HepG2 (cell line): Measurements from ENCODE around the gene DCAF7. TPM values are rescaled to one million over a fixed set of nuclear protein-coding genes. Genes with fewer than 3 reads are reported as not detected.

Source experiments
- ATAC-seq: fragments of 200-7000 bp; cut with Tn5 transposase; 3 replicates; pipeline ENCODE4 v1.9.1; 2020; ENCODE audit warnings: mild to moderate bottlenecking, moderate library complexity
- BruUV-seq: library from RNA; stranded (reverse); fragments of 400-500 nt; replicated peaks from 2 replicates; lab custom pipeline; 2021; lab: Mats Ljungman, UMichigan
- CTCF ChIA-PET: fragments of 300-600 bp; formaldehyde crosslinking; extraction: SDS; loops from one replicate; lab custom pipeline; 2021; ENCODE audit warnings: low total read pairs, inconsistent platforms, low intra/inter-chr PET ratio; lab: Yijun Ruan, JAX
- POLR2A ChIA-PET: fragments of 350-600 bp; sonication (Branson Sonifier 250); formaldehyde crosslinking; loops from one replicate; lab custom pipeline; 2020; ENCODE audit warnings: antibody characterized with exemption, inconsistent platforms; lab: Yijun Ruan, JAX
- DNase-seq: peaks from one replicate; pipeline ENCODE4 v3.0.0-alpha.2; 2015; ENCODE audit warnings: low spot score
- FAIRE-seq: peaks from 3 replicates; lab custom pipeline; 2011; peaks lifted over from hg19 to GRCh38; lab: Jason Lieb, UNC
- H2AFZ ChIP-seq: one replicate; pipeline ENCODE4 v1.6.1; 2011; ENCODE audit warnings: low read length, inconsistent platforms
- H3K27ac ChIP-seq: fragments of 300-600 bp; 3 replicates; pipeline ENCODE4 v1.8.0; 2011; ENCODE audit warnings: mixed run types, mild to moderate bottlenecking, mixed read lengths, low read length, inconsistent platforms; ENCODE audit not compliant: insufficient read depth; ENCODE audit errors: extremely low read length
- H3K27me3 ChIP-seq, 2 experiments: fragments of 200-600 bp in 1 of 2; 2 replicates in 1 of 2; 3 replicates in 1 of 2; pipeline versions ENCODE4 v1.6.0 to v1.8.0; 2011; ENCODE audit warnings: low read length in 2 of 2, mild to moderate bottlenecking in 2 of 2, moderate library complexity in 2 of 2, inconsistent platforms in 1 of 2; ENCODE audit not compliant: insufficient read depth in 2 of 2, control insufficient read depth in 1 of 2
- H3K36me3 ChIP-seq, 2 experiments: fragments of 200-600 bp in 1 of 2; replicated peaks in 1 of 2; 2 replicates in 1 of 2; 3 replicates in 1 of 2; pipeline versions ENCODE4 v1.5.1 to v1.8.0; 2011; ENCODE audit warnings: low read length in 2 of 2, inconsistent platforms in 1 of 2; ENCODE audit not compliant: insufficient read depth in 2 of 2, control insufficient read depth in 1 of 2
- H3K4me1 ChIP-seq: 2 replicates; pipeline ENCODE4 v1.5.1; 2012; ENCODE audit warnings: low read length, inconsistent platforms; ENCODE audit not compliant: insufficient read depth
- H3K4me2 ChIP-seq: 2 replicates; pipeline ENCODE4 v1.6.0; 2011; ENCODE audit warnings: low read depth, low read length, inconsistent platforms
- H3K4me3 ChIP-seq, 3 experiments: fragments of 200-600 bp in 1 of 3; sonication (generic), shearing (Covaris generic) in 1 of 3; replicated peaks in 1 of 3; 2 replicates each; pipeline ENCODE4 v1.5.1; 2011 to 2016; ENCODE audit warnings: low read length in 3 of 3, inconsistent platforms in 2 of 3, low read depth in 2 of 3, mild to moderate bottlenecking in 2 of 3, control low read depth in 1 of 3, mixed read lengths in 1 of 3; ENCODE audit not compliant: insufficient read depth in 1 of 3
- H3K79me2 ChIP-seq: one replicate; pipeline ENCODE4 v1.6.1; 2011; ENCODE audit warnings: low read length, inconsistent platforms; ENCODE audit not compliant: insufficient read depth
- H3K9ac ChIP-seq: 2 replicates; pipeline ENCODE4 v1.6.0; 2011; ENCODE audit warnings: mild to moderate bottlenecking, low read depth, low read length, inconsistent platforms; ENCODE audit not compliant: insufficient read depth
- H3K9me3 ChIP-seq: 2 replicates; pipeline ENCODE4 v1.5.1; 2012; ENCODE audit warnings: mild to moderate bottlenecking, low read length
- H4K20me1 ChIP-seq: 2 replicates; pipeline ENCODE4 v1.6.0; 2011; ENCODE audit warnings: inconsistent platforms, mild to moderate bottlenecking, low read length, moderate library complexity; ENCODE audit not compliant: insufficient read depth
- HNRNPL ChIP-seq: fragments of 200-400 bp; formaldehyde crosslinking; IDR thresholded peaks from 2 replicates; pipeline ENCODE4 v1.6.1; 2017; ENCODE audit warnings: mild to moderate bottlenecking, low read depth, low read length
- HOXD1 ChIP-seq: sonication (generic); formaldehyde crosslinking; IDR thresholded peaks from 2 replicates; pipeline ENCODE4 v1.5.0; 2020; ENCODE audit warnings: missing genetic modification reagents
- KDM3A ChIP-seq: IDR thresholded peaks from 2 replicates; pipeline ENCODE4 v1.6.1; 2018; ENCODE audit warnings: low read depth, missing compliant biosample characterization
- KDM5B ChIP-seq: sonication (generic); formaldehyde crosslinking; IDR thresholded peaks from 2 replicates; pipeline ENCODE4 v1.4.0; 2020; ENCODE audit warnings: missing genetic modification reagents, mild to moderate bottlenecking, borderline replicate concordance
- KMT2B ChIP-seq: IDR thresholded peaks from 2 replicates; pipeline ENCODE4 v1.6.1; 2016; ENCODE audit warnings: missing genetic modification reagents, missing compliant biosample characterization
- MAF1 ChIP-seq: sonication (generic); formaldehyde crosslinking; IDR thresholded peaks from 2 replicates; pipeline ENCODE4 v1.5.0; 2020; ENCODE audit warnings: missing genetic modification reagents, borderline replicate concordance
- NFIB ChIP-seq: sonication (generic); formaldehyde crosslinking; IDR thresholded peaks from 2 replicates; pipeline ENCODE4 v1.9.0; 2021; ENCODE audit warnings: missing genetic modification reagents, mild to moderate bottlenecking, borderline replicate concordance
- REPIN1 ChIP-seq: sonication (generic); formaldehyde crosslinking; IDR thresholded peaks from 2 replicates; pipeline ENCODE4 v1.8.0; 2022; ENCODE audit warnings: missing genetic modification reagents, low read depth, mild to moderate bottlenecking, borderline replicate concordance
- TCF7L2 ChIP-seq: IDR thresholded peaks from 2 replicates; pipeline ENCODE4 v1.6.1; 2011; ENCODE audit warnings: mild to moderate bottlenecking, low read depth, low read length, moderate library complexity
- XRCC5 ChIP-seq: fragments of 200-400 bp; formaldehyde crosslinking; optimal IDR thresholded peaks from 2 replicates; pipeline ENCODE3; 2017; ENCODE audit warnings: mild to moderate bottlenecking, low read length
- ZNF672 ChIP-seq: sonication (generic); formaldehyde crosslinking; IDR thresholded peaks from 2 replicates; pipeline ENCODE4 v1.8.1; 2022; ENCODE audit warnings: missing genetic modification reagents
- WGBS: methylation state at CpG from one replicate; pipeline ENCODE4 v1.1.6; 2017; ENCODE audit warnings: low lambda C conversion rate; 5-methylcytosine and 5-hydroxymethylcytosine counted together
- in situ Hi-C: cut with HindIII; loops from 2 replicates; pipeline ENCODE4 v1.10.0; 2017; ENCODE audit warnings: low pct_unique_long_range_greater_than_20kb; ENCODE audit not compliant: extremely low pct_ligation_motif_present
- intact Hi-C: fragments of 100-400 bp; cut with micrococcal nuclease; formaldehyde crosslinking; loops from one replicate; pipeline ENCODE4 v1.10.0; 2022; ENCODE audit not compliant: unreplicated experiment
- polyA plus RNA-seq, 8 experiments: library from polyadenylated mRNA; depleted of rRNA in 3 of 8; stranded (reverse) in 7 of 8; unstranded in 1 of 8; fragments of >200 nt; fragmentation: Illumina TruSeq in 4 of 8; extraction: Trizol in 4 of 8; gene quantifications; 2 replicates each; pipeline versions ENCODE4 v1.2.1 to v1.2.3, GENCODE V29; 2011 to 2016; ENCODE audit warnings: low read depth in 4 of 8, missing spikeins in 1 of 8, mixed read lengths in 1 of 8; ENCODE audit not compliant: insufficient read depth in 1 of 8
- total RNA-seq, 5 experiments: library from RNA; depleted of rRNA; stranded (reverse); fragments of >200 nt; fragmentation: Illumina TruSeq; extraction: Trizol; gene quantifications; 2 replicates each; pipeline ENCODE4 v1.2.3, GENCODE V29; 2016; ENCODE audit warnings: low read depth in 1 of 5
- TF ChIP-seq, protein P1 (sequence below): sonication (generic); formaldehyde crosslinking; conservative IDR thresholded peaks from 2 replicates; pipeline ENCODE4 v1.4.0; 2020; ENCODE audit warnings: missing genetic modification reagents
- TF ChIP-seq, protein P2 (sequence below): IDR thresholded peaks from 2 replicates; pipeline ENCODE4 v1.6.1; 2016; ENCODE audit warnings: missing biosample characterization, missing genetic modification reagents, low read depth
- TF ChIP-seq, protein P3 (sequence below): IDR thresholded peaks from 2 replicates; pipeline ENCODE4 v1.6.1; 2016
- TF ChIP-seq, protein P4 (sequence below): sonication (generic); formaldehyde crosslinking; conservative IDR thresholded peaks from 2 replicates; pipeline ENCODE4 v1.4.0; 2020; ENCODE audit warnings: missing genetic modification reagents

Gene DCAF7
- total and polyA plus RNA-seq, 2 of the 13 experiments (the other 11 are each of a cell fraction or from before 2014, with no cell fraction given) = 55.2 to 73.4 TPM

DNA sequence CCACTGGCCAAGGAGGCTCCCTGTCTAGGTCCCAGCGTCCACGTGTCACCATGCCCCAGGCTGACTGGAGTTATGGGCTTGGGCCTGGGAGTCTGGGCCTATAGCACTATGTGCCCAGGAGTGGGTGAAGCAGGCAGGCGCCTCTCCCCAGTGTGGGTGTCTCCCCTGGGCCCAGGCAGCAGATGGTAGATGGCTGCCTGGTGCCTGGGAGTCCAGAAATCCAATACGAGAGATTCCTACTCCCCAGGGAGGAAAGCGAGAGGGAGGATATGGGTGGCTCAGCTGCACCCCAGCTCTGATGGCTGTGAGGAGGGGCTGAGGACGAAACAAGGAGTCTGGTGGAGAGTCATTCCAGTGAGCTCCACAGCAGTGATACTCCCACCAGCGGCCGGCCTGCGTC lies 22.1 kb upstream of the DCAF7 start (continued):
- TF ChIP-seq, protein P1, sequence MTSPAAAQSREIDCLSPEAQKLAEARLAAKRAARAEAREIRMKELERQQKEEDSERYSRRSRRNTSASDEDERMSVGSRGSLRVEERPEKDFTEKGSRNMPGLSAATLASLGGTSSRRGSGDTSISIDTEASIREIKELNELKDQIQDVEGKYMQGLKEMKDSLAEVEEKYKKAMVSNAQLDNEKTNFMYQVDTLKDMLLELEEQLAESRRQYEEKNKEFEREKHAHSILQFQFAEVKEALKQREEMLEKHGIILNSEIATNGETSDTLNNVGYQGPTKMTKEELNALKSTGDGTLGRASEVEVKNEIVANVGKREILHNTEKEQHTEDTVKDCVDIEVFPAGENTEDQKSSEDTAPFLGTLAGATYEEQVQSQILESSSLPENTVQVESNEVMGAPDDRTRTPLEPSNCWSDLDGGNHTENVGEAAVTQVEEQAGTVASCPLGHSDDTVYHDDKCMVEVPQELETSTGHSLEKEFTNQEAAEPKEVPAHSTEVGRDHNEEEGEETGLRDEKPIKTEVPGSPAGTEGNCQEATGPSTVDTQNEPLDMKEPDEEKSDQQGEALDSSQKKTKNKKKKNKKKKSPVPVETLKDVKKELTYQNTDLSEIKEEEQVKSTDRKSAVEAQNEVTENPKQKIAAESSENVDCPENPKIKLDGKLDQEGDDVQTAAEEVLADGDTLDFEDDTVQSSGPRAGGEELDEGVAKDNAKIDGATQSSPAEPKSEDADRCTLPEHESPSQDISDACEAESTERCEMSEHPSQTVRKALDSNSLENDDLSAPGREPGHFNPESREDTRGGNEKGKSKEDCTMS (CRISPR knock-in tag) = no peak
- TF ChIP-seq HOXD1 (CRISPR knock-in tag) (no peak), MAF1 (CRISPR knock-in tag) (no peak)

DNA sequence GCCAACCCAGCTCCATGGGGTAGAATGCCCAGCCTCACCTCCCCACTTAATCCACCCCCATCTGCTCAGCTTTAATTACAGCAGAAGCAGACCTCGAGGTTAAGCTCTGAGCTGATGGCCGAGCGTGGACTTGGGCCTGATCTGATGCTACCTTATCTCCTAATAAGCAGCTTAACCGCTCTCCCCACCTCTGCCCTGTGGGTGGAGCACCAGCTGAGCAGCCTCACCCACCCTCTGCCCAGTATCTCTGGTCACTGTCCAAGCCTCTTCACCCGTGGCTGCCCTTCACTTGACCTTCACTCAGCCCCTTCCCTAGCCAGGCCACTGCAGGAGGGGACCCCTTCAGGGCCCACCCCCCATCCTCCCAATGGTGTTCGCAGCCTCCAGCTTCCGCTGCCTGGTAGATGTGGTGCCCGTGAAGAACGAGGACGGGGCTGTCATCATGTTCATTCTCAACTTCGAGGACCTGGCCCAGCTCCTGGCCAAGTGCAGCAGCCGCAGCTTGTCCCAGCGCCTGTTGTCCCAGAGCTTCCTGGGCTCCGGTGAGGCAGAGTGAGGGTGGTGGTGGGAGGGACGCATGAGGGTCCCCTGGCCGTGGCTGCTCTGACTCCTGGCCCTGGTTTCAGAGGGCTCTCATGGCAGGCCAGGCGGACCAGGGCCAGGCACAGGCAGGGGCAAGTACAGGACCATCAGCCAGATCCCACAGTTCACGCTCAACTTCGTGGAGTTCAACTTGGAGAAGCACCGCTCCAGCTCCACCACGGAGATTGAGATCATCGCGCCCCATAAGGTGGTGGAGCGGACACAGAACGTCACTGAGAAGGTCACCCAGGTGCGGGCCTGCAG lies 20.3 kb upstream of the DCAF7 start:
- FAIRE-seq (no peak), DNase-seq (no peak), ATAC-seq (0 out of 3 replicates have a peak, but pooled peaks have one; percentile 3)
- Histone ChIP-seq H2AFZ (no peak overlapping the region), H3K36me3 (no peaks in the 10 kb centered on the region), H3K79me2 (no peaks in the 10 kb centered on the region), H3K4me3 (no peak overlapping the region), H3K9ac (no peak overlapping the region), H3K27me3 (peaks cover 7 to 36% of the 10 kb centered on the region in 2 experiments), H3K4me2 (0 out of 2 replicates have a peak overlapping the region, but pooled peaks have one; percentile 5), H3K27ac (no peak overlapping the region), H3K9me3 (no peaks in the 10 kb centered on the region), H3K4me1 (peaks cover 40% of the 10 kb centered on the region), H4K20me1 (no peaks in the 10 kb centered on the region)
- ChIA-PET CTCF (no interaction called here), POLR2A (interaction anchor here (0.8 to 1.9 kb wide), 4 partner anchors 9 to 19 kb away, joined by 3 to 4 read pairs (median 4); no protein-coding TSS in a partner anchor)
- 70% methylated on average over 23 of the region's 26 CpGs for WGBS
- intact Hi-C loops (no loop called here), in situ Hi-C loops (no loop called here)
- BruUV-seq = no TSS peak
- TF ChIP-seq NFIB (CRISPR knock-in tag) = 0 out of 2 replicates have a peak, but pooled peaks have one; percentile 17
- TF ChIP-seq, protein P2, sequence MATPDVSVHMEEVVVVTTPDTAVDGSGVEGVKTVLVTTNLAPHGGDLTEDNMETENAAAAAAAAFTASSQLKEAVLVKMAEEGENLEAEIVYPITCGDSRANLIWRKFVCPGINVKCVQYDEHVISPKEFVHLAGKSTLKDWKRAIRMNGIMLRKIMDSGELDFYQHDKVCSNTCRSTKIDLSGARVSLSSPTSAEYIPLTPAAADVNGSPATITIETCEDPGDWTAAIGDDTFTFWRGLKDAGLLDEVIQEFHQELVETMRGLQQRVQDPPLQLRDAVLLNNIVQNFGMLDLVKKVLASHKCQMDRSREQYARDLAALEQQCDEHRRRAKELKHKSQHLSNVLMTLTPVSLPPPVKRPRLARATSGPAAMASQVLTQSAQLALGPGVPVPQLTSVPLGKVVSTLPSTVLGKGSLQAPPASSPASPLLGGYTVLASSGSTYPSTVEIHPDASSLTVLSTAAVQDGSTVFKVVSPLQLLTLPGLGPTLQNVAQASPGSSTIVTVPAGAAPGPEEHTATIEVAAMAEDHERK = no peak
- no peak for TF ChIP-seq KDM3A (CRISPR knock-in tag)
- TF ChIP-seq KMT2B (CRISPR knock-in tag) = no peak
- TF ChIP-seq KDM5B (CRISPR knock-in tag) = peak; percentile 29; the same call in 1 of the 2 replicates
- TF ChIP-seq REPIN1 = 0 out of 2 replicates have a peak, but pooled peaks have one; percentile 35
- TF ChIP-seq TCF7L2 = no peak
- TF ChIP-seq ZNF672 (CRISPR knock-in tag) = no peak
- no peak for TF ChIP-seq XRCC5
- TF ChIP-seq HNRNPL = peak; percentile 70; the same call in 1 of the 2 replicates
- TF ChIP-seq, protein P3, sequence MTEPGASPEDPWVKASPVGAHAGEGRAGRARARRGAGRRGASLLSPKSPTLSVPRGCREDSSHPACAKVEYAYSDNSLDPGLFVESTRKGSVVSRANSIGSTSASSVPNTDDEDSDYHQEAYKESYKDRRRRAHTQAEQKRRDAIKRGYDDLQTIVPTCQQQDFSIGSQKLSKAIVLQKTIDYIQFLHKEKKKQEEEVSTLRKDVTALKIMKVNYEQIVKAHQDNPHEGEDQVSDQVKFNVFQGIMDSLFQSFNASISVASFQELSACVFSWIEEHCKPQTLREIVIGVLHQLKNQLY (CRISPR knock-in tag) = no peak
- TF ChIP-seq, protein P4, sequence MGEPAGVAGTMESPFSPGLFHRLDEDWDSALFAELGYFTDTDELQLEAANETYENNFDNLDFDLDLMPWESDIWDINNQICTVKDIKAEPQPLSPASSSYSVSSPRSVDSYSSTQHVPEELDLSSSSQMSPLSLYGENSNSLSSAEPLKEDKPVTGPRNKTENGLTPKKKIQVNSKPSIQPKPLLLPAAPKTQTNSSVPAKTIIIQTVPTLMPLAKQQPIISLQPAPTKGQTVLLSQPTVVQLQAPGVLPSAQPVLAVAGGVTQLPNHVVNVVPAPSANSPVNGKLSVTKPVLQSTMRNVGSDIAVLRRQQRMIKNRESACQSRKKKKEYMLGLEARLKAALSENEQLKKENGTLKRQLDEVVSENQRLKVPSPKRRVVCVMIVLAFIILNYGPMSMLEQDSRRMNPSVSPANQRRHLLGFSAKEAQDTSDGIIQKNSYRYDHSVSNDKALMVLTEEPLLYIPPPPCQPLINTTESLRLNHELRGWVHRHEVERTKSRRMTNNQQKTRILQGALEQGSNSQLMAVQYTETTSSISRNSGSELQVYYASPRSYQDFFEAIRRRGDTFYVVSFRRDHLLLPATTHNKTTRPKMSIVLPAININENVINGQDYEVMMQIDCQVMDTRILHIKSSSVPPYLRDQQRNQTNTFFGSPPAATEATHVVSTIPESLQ (CRISPR knock-in tag) = no peak
